AG09309 (cell line): Measurements from ENCODE around the gene MMP24.
"Not testable (repeated sequence)": the region's sequence is repeated elsewhere in the genome, so short reads cannot be mapped to it uniquely, and the experiment has no call there.

ENCODE experiments used
- DNase-seq: peaks from one replicate; pipeline ENCODE4 v3.0.0-alpha.2; 2010; ENCODE audit warnings: low read depth
- H3K4me3 ChIP-seq: 2 replicates; pipeline ENCODE4 v1.5.1; 2011; ENCODE audit warnings: mild to moderate bottlenecking, low read depth, low read length, moderate library complexity; ENCODE audit not compliant: control insufficient read depth
- TF ChIP-seq, protein P1 (sequence below): IDR thresholded peaks from 2 replicates; pipeline ENCODE4 v1.5.1; 2011; ENCODE audit warnings: mild to moderate bottlenecking, low read depth, low read length, inconsistent platforms; ENCODE audit not compliant: insufficient read depth, control insufficient read depth; ENCODE audit errors: missing control alignments

MMP24 gene

DNA sequence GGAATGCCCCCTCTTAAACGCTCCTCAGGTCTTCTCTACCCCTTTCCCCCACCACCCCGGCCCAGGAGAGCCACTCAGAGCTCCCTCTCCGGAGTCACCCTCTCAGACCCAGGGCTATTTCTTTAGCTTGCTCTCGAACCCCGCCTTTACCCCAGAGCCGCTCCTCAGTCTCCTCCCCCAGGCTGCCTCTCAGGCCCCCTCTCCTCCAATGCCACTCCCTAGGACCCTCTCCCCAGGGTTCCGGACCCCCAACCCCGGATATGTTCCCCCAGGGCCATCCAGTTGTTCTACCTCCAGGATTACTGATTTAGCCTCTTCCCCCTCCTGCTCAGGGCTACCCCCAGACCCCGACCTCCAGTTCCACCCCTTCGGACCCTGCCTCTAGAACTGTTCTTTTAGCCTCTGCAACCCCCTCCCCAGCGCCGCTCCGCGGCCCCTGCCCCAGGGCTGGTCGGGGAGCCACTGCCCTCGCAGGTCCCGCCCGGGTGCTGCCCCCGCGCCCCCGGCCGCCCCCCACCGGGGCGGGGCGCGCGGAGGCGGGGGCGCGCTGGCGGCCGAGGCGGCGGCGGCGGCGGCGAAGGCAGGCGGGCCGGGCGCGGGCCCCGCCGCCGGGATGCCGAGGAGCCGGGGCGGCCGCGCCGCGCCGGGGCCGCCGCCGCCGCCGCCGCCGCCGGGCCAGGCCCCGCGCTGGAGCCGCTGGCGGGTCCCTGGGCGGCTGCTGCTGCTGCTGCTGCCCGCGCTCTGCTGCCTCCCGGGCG lies at the start of gene MMP24:
MMP24 (plus strand) TSS at position 565 of the 758 bp plus-strand sequence; CDS start at position 614, 49 bp downstream.
- peak within 1 kb of the TSS; percentile 28 for H3K4me3 ChIP-seq
- no peak for DNase-seq
- TF ChIP-seq, protein P1, sequence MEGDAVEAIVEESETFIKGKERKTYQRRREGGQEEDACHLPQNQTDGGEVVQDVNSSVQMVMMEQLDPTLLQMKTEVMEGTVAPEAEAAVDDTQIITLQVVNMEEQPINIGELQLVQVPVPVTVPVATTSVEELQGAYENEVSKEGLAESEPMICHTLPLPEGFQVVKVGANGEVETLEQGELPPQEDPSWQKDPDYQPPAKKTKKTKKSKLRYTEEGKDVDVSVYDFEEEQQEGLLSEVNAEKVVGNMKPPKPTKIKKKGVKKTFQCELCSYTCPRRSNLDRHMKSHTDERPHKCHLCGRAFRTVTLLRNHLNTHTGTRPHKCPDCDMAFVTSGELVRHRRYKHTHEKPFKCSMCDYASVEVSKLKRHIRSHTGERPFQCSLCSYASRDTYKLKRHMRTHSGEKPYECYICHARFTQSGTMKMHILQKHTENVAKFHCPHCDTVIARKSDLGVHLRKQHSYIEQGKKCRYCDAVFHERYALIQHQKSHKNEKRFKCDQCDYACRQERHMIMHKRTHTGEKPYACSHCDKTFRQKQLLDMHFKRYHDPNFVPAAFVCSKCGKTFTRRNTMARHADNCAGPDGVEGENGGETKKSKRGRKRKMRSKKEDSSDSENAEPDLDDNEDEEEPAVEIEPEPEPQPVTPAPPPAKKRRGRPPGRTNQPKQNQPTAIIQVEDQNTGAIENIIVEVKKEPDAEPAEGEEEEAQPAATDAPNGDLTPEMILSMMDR, result no peak

DNA sequence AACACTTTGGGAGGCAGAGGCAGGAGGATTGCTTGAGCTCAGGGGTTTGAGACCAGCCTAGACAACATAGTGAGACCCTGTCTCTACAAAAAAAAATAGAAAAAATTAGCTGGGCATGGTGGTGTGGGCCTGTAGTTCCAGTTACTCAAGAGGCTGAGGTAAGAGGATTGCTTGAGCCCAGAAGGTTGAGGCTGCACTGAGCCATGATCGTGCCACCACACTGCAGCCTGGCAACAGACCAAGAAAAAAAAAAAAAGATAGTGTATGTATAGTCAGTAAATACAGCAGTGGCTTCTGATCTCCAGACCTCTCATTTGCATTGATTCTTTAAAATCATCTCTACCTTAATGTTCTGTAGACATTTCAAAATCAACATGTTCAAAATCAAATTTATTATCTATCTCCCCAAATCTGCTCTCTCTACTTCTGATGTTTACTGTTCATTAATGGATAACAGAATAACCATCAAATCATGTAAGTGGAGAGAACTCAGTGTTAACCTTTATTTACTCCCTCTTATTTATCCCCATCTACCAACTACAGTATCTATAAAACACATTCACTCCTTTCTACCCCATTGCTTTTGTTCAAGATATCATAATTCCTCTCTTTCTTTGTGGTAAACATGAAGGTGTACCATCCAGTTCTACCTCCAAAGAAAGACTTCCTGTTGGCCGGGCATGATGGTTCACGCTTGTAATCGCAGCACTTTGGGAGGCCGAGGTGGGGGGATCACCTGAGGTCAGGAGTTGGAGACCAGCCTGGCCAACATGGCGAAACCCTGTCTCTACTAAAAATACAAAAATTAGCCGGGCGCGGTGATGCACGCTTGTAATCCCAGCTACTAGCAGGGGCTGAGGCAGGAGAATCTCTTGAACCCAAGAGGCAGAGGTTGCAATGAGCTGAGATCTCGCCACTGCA lies 46.9 kb upstream of the MMP24 start:
- no peak overlapping the region for H3K4me3 ChIP-seq
- TF ChIP-seq, protein P1, result no peak
- DNase-seq, result no peak

DNA sequence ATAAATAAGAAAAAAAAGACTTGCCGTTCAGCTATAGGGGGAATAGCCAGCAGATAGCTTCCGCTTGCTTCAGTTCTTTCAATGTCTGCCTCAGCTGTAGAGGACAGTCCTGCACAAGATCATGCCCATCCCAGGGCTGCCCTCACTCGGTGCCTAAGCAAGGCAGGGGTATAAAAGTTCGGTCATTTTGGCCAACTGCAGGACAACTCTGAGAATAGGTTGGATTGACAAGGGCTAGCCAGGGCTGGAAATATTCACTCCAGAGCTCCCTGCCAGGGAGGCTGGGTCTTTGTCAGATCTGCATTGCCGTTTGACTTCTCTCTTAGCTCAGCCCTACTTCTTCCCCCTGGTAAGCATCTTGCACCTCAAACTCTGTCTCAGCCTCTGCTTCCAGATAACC lies 46.2 kb upstream of the MMP24 start:
- TF ChIP-seq, protein P1, result no peak
- DNase-seq, result no peak
- H3K4me3 ChIP-seq, result no peak overlapping the region

DNA sequence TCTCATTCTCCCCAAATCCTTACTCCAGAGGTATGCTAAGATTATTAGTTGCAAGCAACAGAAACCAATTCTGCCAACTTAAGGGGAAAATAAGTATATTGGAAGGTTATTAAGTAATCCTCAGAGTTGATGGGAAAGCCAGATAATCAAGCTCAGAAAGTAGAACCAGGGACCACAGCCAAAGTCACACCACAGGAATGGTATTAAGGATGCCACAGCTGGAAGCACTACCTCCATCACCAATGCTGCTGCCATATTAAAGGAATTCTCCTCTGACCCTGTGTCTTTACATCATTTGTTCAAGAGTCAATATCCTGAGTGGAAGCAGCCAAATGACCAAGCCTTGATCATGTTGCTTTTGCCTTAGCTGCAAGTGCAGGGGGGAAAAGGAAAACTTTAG lies 44.8 kb upstream of the MMP24 start:
- no peak overlapping the region for H3K4me3 ChIP-seq
- TF ChIP-seq, protein P1, result no peak
- peak; percentile 20 for DNase-seq

DNA sequence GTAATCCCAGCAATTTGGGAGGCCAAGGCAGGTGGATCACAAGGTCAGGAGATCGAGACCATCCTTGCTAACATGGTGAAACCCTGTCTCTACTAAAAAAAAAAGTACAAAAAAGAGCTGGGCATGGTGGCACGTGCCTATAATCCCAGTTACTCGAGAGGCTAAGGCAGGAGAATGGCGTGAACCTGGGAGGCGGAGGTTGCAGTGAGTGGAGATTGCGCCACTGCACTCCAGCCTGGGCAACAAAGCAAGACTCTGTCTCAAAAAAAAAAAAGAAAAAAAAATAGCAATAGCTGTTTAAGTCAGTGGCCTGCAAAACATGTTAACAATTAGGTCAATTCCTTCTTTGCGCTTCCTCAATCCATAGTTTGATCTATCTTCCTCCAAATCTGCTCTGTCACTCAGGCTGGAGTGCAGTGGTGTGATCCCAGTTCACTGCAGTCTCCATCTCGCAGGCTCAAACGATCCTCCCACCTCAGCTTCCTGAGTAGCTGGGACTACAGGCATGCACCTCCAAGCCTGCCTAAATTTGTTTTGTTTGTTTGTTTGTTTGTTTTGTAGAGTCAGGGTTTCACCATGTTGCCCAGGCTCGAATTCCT lies 39.7 kb upstream of the MMP24 start:
- not testable (repeated sequence) for DNase-seq

DNA sequence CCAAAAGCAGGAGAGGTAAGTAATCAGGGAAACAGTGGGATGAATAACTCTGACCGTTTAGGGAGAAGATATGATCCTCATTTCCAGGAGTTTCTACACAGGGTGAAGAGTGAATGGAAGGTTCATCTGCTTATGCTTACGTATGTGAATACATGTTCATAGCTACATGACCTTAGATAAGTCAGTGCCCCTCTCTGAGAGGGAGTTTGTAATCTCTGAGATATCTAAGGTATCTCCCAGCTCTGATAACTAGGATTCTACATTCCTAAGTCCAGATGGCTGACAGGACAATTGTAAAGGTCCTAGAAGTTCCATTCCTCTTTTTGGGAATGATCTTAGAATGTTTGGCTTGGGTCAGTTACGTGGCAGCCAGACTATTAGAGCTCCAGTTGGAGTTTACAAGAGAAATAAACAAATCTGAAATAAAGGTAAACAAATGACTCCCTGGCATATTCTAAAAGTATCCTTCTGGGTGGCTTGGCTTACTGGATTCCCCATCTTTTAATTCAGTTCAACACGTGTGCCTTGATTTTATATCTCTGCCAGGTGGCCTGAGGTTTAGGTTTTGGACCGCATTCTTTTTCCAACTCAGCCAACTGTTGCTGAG lies 38.8 kb upstream of the MMP24 start:
- no peak for DNase-seq
- no peak overlapping the region for H3K4me3 ChIP-seq
- TF ChIP-seq, protein P1, result no peak

More for the DNA sequence above, 39.7 kb upstream of the MMP24 start:
- H3K4me3 ChIP-seq, result not testable (repeated sequence)

DNA sequence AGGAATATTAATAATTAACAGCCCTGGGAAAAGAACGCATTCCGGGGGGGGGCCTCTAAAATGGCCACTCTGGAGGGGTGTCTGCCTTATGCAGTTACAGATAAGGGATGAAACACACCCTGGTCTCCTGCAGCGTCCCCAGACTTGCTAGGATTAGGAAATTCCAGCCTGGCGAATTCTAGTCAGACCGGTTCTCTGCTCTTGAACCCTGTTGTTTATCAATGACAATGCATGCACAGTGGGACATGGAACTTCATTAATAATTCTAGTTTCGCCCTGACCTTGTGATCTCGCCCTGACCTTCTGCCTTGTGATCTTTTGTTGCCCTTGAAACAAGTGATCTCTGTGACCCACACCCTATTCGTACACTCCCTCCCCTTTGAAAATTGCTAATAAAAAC lies 37.3 kb upstream of the MMP24 start:
- DNase-seq, H3K4me3 ChIP-seq: not testable (repeated sequence)
